Measurements from ENCODE around the gene NAPB.

DNA sequence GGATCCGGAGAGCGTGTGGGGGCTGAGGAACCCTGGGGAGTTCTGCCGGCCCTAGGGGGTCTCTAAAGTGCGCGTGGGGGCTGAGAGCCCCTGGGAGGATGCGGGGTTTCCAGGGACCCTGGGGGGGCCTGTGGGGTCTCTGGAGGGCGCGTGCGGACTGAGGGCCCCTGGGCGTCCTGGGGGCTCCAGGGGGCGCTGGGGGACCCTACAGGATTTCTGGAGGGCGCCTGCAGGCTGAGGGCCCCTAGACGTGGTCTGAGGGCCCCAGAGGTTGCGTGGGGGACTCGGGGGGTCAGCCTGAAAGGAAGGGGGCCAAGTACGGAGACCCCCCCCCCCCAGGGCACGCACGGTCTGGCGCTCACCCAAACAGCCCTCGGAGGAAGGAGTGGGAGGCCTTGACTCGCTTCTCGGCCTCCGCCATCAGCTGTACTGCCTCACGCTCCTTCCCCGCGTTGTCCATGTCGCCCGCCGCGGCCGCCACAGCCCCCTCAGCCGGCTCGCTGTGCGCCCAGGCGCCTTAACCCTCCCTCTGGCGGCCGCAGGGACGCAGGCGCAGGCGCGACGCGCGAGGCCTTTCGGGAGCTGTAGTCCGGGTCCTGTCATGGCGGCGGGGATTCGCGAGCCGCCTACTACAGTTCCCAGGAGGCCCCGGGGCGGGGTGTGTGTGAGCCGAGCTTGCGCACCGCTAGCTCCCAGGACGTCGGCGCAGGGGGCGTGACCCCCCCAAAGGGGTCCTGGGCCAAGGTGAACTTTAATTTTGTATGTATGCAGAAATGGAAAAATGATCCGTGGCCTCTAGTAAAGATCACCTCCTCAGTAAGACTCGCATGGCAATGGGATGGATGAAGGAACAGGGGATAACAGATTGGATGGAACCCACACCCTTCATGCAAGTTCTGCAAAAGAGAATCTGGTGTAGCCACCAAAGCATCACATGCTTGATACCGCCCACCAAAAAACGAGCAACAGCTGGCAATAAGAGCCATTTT is at the start of gene NAPB:
- TF ChIP-seq, protein P1, sequence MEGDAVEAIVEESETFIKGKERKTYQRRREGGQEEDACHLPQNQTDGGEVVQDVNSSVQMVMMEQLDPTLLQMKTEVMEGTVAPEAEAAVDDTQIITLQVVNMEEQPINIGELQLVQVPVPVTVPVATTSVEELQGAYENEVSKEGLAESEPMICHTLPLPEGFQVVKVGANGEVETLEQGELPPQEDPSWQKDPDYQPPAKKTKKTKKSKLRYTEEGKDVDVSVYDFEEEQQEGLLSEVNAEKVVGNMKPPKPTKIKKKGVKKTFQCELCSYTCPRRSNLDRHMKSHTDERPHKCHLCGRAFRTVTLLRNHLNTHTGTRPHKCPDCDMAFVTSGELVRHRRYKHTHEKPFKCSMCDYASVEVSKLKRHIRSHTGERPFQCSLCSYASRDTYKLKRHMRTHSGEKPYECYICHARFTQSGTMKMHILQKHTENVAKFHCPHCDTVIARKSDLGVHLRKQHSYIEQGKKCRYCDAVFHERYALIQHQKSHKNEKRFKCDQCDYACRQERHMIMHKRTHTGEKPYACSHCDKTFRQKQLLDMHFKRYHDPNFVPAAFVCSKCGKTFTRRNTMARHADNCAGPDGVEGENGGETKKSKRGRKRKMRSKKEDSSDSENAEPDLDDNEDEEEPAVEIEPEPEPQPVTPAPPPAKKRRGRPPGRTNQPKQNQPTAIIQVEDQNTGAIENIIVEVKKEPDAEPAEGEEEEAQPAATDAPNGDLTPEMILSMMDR (IDR thresholded peaks at IDR 0.05; ENCODE audit: poor library complexity) = no peak
- TF ChIP-seq EZH2 (IDR thresholded peaks at IDR 0.05; ENCODE audit: borderline replicate concordance) = no peak
- TF ChIP-seq EZH2phosphoT487 (IDR thresholded peaks at IDR 0.05; ENCODE audit: low read depth, severe bottlenecking, unreplicated experiment) = no peak
